GM12891 (cell line): ENCODE results near the gene HNRNPC.

Experiments
- POLR2A ChIP-seq: IDR thresholded peaks from 2 replicates; pipeline ENCODE4 v1.6.1; 2011; ENCODE audit warnings: low read depth, low read length, control low read depth
- TAF1 ChIP-seq: IDR thresholded peaks from 2 replicates; pipeline ENCODE4 v1.6.1; 2011; ENCODE audit warnings: low read depth, low read length, control low read depth

DNA sequence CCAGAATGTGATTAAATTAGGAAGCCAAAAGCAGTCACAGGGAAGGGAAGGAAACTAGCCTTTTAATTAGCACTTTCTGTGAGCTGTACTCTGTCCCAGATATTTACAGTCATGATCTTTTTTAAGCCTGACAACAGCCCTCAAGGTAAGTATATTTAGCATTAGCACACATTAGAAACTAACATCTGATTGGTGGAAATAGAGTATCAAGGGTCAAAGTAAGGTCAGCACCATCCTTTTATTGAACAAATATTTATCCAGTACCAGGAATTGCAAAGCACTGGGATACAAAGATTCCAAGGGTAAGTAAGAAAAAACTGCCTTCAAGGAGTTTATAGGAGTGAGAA lies 38.9 kb upstream of the HNRNPC start:
- no peak for TF ChIP-seq TAF1
- TF ChIP-seq POLR2A, result no peak
